ENCODE data around the gene CLIC3. TPM values are rescaled to one million over a fixed set of nuclear protein-coding genes. Genes with fewer than 3 reads are reported as not detected.

CLIC3 gene
- total RNA-seq, 4 donors from 2014 or later, result 2.5 to 3.8 TPM; not detected in 2

DNA sequence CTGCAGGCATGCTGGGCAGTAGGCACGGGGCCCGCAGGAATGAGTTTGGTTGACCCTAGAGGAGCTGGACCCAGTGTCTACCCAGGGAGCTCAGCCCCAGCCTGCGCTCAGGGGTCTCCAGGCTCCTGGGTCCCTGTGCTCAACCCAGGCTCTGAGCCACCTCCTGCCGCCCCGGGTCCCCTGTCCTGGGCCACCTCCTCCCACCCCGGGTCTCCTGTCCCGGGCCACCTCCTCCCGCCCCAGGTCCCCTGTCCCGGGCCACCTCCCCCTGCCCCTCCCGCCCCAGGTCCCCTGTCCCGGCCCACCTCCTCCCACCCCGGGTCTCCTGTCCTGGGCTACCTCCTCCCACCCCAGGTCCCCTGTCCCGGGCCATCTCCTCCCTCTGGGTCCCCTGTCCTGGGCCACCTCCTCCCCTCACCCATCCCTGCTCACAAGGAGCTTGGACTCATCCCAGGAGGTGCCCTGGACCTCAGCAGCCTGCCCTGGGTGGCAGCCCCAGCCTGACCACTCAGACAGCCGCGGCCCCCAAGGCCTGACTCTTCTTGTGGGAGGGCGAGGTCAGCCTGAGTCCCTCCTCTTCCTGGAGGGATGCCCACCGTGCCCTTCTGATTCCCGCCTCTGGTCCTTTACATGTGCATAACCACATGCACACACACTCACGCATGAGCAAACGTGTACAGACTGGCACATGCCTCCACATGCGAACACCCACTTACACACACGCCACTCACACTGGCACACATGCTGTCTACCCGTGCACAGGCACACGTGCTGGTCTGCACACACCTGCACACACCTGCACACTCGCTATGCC is 41.9 kb downstream of the CLIC3 start:
- in situ Hi-C loops (cut with MboI; ENCODE audit: low pct_ligation_motif_present in 1 of 4, low pct_unique_long_range_greater_than_20kb in 1 of 4, low sequenced_read_pairs in 3 of 4), result no loop called here
- Histone ChIP-seq H3K4me1 (peaks cover 3 to 12% (median 10%) of the 10 kb centered on the region in 4 donors), H3K27ac (no peak overlapping the region), H3K27me3 (no peaks in the 10 kb centered on the region), H3K36me3 (no peaks in the 10 kb centered on the region), H3K4me3 (no peak overlapping the region), H3K9me3 (no peaks in the 10 kb centered on the region)
- intact Hi-C loops (cut with DNase I; ENCODE audit: low total_unique reads), result no loop called here
- WGBS, 2 donors (ENCODE audit: low coverage in 1 of 2), result 87 to 90% methylated on average over 6 to 25 of the region's 25 CpGs
- no peak for DNase-seq
- TF ChIP-seq CTCF (IDR thresholded peaks at IDR 0.05) (no peak), POLR2AphosphoS5 (IDR thresholded peaks at IDR 0.05) (no peak)

- Histone ChIP-seq H3K4me1 (peaks cover 3 to 18% (median 16%) of the 10 kb centered on the region in 4 donors), H3K4me3 (no peak overlapping the region), H3K27me3 (no peaks in the 10 kb centered on the region), H3K9me3 (no peaks in the 10 kb centered on the region), H3K36me3 (no peaks in the 10 kb centered on the region), H3K27ac (no peak overlapping the region)
- TF ChIP-seq POLR2A (IDR thresholded peaks at IDR 0.05) (no peak), POLR2AphosphoS5 (IDR thresholded peaks at IDR 0.05) (no peak), CTCF (IDR thresholded peaks at IDR 0.05) (no peak), EP300 (IDR thresholded peaks at IDR 0.05; ENCODE audit: low read depth) (no peak)
- in situ Hi-C loops (cut with MboI; ENCODE audit: low pct_ligation_motif_present in 1 of 4, low pct_unique_long_range_greater_than_20kb in 1 of 4, low sequenced_read_pairs in 3 of 4), result no loop called here
- DNase-seq, result no peak
- intact Hi-C loops (cut with DNase I; ENCODE audit: low total_unique reads), result no loop called here
- 93% methylated on average over 10 of the region's 19 CpGs; no CpG with 5 or more reads in 1 of the 2 donors for WGBS, 2 donors (ENCODE audit: low coverage in 1 of 2)
These were observed 42.5 kb downstream of the CLIC3 start for GRCh38 chr9:136953771-136954269.

DNA sequence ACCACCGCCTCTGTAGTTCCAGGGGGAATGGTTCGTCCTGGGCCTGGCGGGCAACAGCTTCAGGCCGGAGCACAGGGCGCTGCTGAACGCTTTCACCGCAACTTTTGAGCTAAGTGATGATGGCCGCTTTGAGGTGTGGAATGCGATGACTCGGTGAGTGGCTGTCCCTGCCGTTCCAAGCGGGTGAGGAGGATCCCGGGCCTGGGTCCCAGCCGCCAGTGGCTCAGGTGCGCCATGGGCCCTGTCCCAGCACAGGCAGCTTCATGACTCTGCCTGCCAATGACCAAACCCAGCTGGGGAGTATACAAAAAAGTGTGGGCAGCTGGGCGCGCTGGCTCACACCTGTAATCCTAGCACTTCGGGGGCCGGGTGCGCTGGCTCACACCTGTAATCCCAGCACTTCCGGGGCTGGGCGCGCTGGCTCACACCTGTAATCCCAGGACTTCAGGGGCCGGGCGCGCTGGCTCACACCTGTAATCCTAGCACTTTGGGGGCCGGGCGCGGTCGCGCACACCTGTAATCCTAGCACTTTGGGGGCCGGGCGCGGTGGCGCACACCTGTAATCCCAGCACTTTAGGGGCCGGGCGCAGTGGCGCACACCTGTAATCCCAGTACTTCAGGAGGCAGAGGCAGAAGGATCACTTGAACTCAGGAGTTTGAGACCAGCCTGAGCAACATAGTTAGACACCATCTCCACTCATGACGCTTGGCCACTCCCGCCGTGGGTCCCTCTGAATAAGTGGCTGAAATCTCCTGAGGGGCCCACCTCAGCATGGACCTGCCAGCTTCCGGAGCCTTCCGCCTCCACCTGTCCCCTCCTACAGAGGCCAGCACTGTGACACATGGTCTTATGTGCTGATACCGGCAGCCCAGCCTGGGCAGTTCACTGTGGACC is 43.2 kb downstream of the CLIC3 start:
- intact Hi-C loops (cut with DNase I; ENCODE audit: low total_unique reads) (no loop called here), in situ Hi-C loops (cut with MboI; ENCODE audit: low pct_ligation_motif_present in 1 of 4, low pct_unique_long_range_greater_than_20kb in 1 of 4, low sequenced_read_pairs in 3 of 4) (no loop called here)
- Histone ChIP-seq H3K36me3 (no peaks in the 10 kb centered on the region), H3K4me3 (no peak overlapping the region), H3K27me3 (no peaks in the 10 kb centered on the region), H3K27ac (no peak overlapping the region), H3K4me1 (peaks cover 3 to 24% (median 19%) of the 10 kb centered on the region in 4 donors), H3K9me3 (no peaks in the 10 kb centered on the region)
- TF ChIP-seq POLR2AphosphoS5 (IDR thresholded peaks at IDR 0.05) (no peak), EP300 (IDR thresholded peaks at IDR 0.05; ENCODE audit: low read depth) (no peak), POLR2A (IDR thresholded peaks at IDR 0.05) (no peak), CTCF (IDR thresholded peaks at IDR 0.05) (no peak)
- no peak for DNase-seq
- WGBS, 2 donors (ENCODE audit: low coverage in 1 of 2), result 90% methylated on average over 42 of the region's 44 CpGs; no CpG with 5 or more reads in 1 of the 2 donors

DNA sequence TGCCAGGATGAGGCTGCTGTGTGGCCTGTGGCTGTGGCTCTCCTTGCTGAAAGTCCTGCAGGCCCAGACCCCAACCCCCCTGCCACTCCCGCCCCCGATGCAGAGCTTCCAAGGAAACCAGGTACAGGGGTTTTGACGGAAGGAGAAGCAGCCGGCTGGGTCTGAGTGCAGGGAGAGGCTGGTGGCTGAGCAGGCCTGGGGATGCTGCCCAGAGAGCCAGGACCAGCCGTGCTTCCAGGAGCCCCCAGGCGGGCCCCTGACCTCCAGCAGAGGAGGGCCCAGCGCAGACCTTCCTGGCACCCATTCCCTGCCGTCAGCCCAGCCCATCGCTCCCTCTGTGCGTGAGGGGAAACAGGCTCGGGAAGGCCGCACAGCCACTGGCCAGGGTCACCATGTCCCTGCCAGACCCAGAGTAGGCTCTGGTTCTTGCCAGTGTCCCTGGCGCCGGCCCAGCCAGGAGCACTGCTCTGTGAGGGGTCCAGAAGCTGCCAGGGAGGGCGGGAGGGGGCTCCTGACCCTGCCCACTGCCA is 44.0 kb downstream of the CLIC3 start:
- DNase-seq, result no peak
- 82% methylated on average over 11 of the region's 15 CpGs; no CpG with 5 or more reads in 1 of the 2 donors for WGBS, 2 donors (ENCODE audit: low coverage in 1 of 2)
- no peaks in the 10 kb centered on the region for H3K27me3 ChIP-seq
- intact Hi-C loops (cut with DNase I; ENCODE audit: low total_unique reads), result no loop called here
- H3K9me3 ChIP-seq, result no peaks in the 10 kb centered on the region
- H3K36me3 ChIP-seq, result no peaks in the 10 kb centered on the region
- in situ Hi-C loops (cut with MboI; ENCODE audit: low pct_ligation_motif_present in 1 of 4, low pct_unique_long_range_greater_than_20kb in 1 of 4, low sequenced_read_pairs in 3 of 4), result no loop called here
- H3K27ac ChIP-seq, result no peak overlapping the region
- H3K4me3 ChIP-seq, result no peak overlapping the region
- no peak for TF ChIP-seq CTCF (IDR thresholded peaks at IDR 0.05)
- TF ChIP-seq POLR2AphosphoS5 (IDR thresholded peaks at IDR 0.05), result no peak
- TF ChIP-seq EP300 (IDR thresholded peaks at IDR 0.05; ENCODE audit: low read depth), result no peak
- TF ChIP-seq POLR2A (IDR thresholded peaks at IDR 0.05), result no peak
- peaks cover 3 to 30% (median 19%) of the 10 kb centered on the region in 4 donors for H3K4me1 ChIP-seq
